HepG2 (cell line): ENCODE results near the gene NRL. TPM values are rescaled to one million over a fixed set of nuclear protein-coding genes. Genes with fewer than 3 reads are reported as not detected.

Experiments used
- AGO2 ChIP-seq: fragments of 200-400 bp; formaldehyde crosslinking; optimal IDR thresholded peaks from 2 replicates; pipeline ENCODE3; 2017; ENCODE audit warnings: mild to moderate bottlenecking, low read depth, low read length, moderate library complexity
- HCFC1 ChIP-seq: fragments of 150-350 bp; IDR thresholded peaks from 2 replicates; pipeline ENCODE4 v1.6.1; 2014; ENCODE audit warnings: low read depth, low read length
- KDM4B ChIP-seq: sonication (generic); formaldehyde crosslinking; IDR thresholded peaks from 2 replicates; pipeline ENCODE4 v1.4.0; 2020; ENCODE audit warnings: missing genetic modification reagents
- MAF1 ChIP-seq: sonication (generic); formaldehyde crosslinking; IDR thresholded peaks from 2 replicates; pipeline ENCODE4 v1.5.0; 2020; ENCODE audit warnings: missing genetic modification reagents, borderline replicate concordance
- NFE2L1 ChIP-seq: sonication (generic); formaldehyde crosslinking; IDR thresholded peaks from 2 replicates; pipeline ENCODE4 v1.4.0; 2020; ENCODE audit warnings: missing genetic modification reagents, mild to moderate bottlenecking, borderline replicate concordance
- NFIC ChIP-seq: IDR thresholded peaks from 2 replicates; pipeline ENCODE4 v1.6.1; 2012; ENCODE audit warnings: mild to moderate bottlenecking, low read length, inconsistent platforms
- NFYC ChIP-seq: IDR thresholded peaks from 2 replicates; pipeline ENCODE4 v1.6.1; 2016; ENCODE audit warnings: missing genetic modification reagents, missing compliant biosample characterization
- RBFOX2 ChIP-seq: fragments of 200-400 bp; formaldehyde crosslinking; IDR thresholded peaks from 2 replicates; pipeline ENCODE4 v1.6.1; 2017; ENCODE audit warnings: low read depth, mild to moderate bottlenecking, low read length
- TEAD3 ChIP-seq: optimal IDR thresholded peaks from 2 replicates; pipeline ENCODE3; 2016; ENCODE audit warnings: borderline replicate concordance
- THAP9 ChIP-seq: sonication (generic); formaldehyde crosslinking; IDR thresholded peaks from 2 replicates; pipeline ENCODE4; 2020; ENCODE audit warnings: missing genetic modification reagents, mild to moderate bottlenecking, borderline replicate concordance
- ZNF446 ChIP-seq: sonication (generic); formaldehyde crosslinking; IDR thresholded peaks from 2 replicates; pipeline ENCODE4 v1.5.0; 2020; ENCODE audit warnings: mild to moderate bottlenecking, missing genetic modification reagents
- ZNF512B ChIP-seq: sonication (generic); formaldehyde crosslinking; IDR thresholded peaks from 2 replicates; pipeline ENCODE4 v1.5.1; 2020; ENCODE audit warnings: missing genetic modification reagents, mild to moderate bottlenecking, borderline replicate concordance
- ZNF790 ChIP-seq: sonication (generic); formaldehyde crosslinking; IDR thresholded peaks from 2 replicates; pipeline ENCODE4 v1.8.0; 2022; ENCODE audit warnings: missing genetic modification reagents, mild to moderate bottlenecking, borderline replicate concordance
- ZSCAN21 ChIP-seq: sonication (generic); formaldehyde crosslinking; IDR thresholded peaks from 2 replicates; pipeline ENCODE4 v1.8.0; 2022; ENCODE audit warnings: mild to moderate bottlenecking, missing genetic modification reagents, moderate library complexity, borderline replicate concordance
- ZSCAN5A ChIP-seq: sonication (generic); formaldehyde crosslinking; IDR thresholded peaks from 2 replicates; pipeline ENCODE4 v1.8.0; 2022; ENCODE audit warnings: mild to moderate bottlenecking, missing genetic modification reagents, borderline replicate concordance
- polyA plus RNA-seq, 8 experiments: library from polyadenylated mRNA; depleted of rRNA in 3 of 8; stranded (reverse) in 7 of 8; unstranded in 1 of 8; fragments of >200 nt; fragmentation: Illumina TruSeq in 4 of 8; extraction: Trizol in 4 of 8; gene quantifications; 2 replicates each; pipeline versions ENCODE4 v1.2.1 to v1.2.3, GENCODE V29; 2011 to 2016; ENCODE audit warnings: low read depth in 4 of 8, missing spikeins in 1 of 8, mixed read lengths in 1 of 8; ENCODE audit not compliant: insufficient read depth in 1 of 8
- total RNA-seq, 5 experiments: library from RNA; depleted of rRNA; stranded (reverse); fragments of >200 nt; fragmentation: Illumina TruSeq; extraction: Trizol; gene quantifications; 2 replicates each; pipeline ENCODE4 v1.2.3, GENCODE V29; 2016; ENCODE audit warnings: low read depth in 1 of 5
- TF ChIP-seq, protein P1 (sequence below): sonication (generic); formaldehyde crosslinking; IDR thresholded peaks from 2 replicates; pipeline ENCODE4 v1.4.0; 2020; ENCODE audit warnings: missing genetic modification reagents
- TF ChIP-seq, protein P2 (sequence below): IDR thresholded peaks from 2 replicates; pipeline ENCODE4 v1.6.1; 2016; ENCODE audit warnings: low read depth, borderline replicate concordance

The NRL gene
- total and polyA plus RNA-seq, 2 of the 13 experiments (the other 11 are each of a cell fraction or from before 2014, with no cell fraction given) = 2.5 to 4.7 TPM

GRCh38 chr14:24150061-24150460, 35.3 kb upstream of the NRL start (continued):
- TF ChIP-seq AGO2 = peak; percentile 65
- peak; percentile 9; the same call in 1 of the 2 replicates for TF ChIP-seq HCFC1
- TF ChIP-seq, protein P1, sequence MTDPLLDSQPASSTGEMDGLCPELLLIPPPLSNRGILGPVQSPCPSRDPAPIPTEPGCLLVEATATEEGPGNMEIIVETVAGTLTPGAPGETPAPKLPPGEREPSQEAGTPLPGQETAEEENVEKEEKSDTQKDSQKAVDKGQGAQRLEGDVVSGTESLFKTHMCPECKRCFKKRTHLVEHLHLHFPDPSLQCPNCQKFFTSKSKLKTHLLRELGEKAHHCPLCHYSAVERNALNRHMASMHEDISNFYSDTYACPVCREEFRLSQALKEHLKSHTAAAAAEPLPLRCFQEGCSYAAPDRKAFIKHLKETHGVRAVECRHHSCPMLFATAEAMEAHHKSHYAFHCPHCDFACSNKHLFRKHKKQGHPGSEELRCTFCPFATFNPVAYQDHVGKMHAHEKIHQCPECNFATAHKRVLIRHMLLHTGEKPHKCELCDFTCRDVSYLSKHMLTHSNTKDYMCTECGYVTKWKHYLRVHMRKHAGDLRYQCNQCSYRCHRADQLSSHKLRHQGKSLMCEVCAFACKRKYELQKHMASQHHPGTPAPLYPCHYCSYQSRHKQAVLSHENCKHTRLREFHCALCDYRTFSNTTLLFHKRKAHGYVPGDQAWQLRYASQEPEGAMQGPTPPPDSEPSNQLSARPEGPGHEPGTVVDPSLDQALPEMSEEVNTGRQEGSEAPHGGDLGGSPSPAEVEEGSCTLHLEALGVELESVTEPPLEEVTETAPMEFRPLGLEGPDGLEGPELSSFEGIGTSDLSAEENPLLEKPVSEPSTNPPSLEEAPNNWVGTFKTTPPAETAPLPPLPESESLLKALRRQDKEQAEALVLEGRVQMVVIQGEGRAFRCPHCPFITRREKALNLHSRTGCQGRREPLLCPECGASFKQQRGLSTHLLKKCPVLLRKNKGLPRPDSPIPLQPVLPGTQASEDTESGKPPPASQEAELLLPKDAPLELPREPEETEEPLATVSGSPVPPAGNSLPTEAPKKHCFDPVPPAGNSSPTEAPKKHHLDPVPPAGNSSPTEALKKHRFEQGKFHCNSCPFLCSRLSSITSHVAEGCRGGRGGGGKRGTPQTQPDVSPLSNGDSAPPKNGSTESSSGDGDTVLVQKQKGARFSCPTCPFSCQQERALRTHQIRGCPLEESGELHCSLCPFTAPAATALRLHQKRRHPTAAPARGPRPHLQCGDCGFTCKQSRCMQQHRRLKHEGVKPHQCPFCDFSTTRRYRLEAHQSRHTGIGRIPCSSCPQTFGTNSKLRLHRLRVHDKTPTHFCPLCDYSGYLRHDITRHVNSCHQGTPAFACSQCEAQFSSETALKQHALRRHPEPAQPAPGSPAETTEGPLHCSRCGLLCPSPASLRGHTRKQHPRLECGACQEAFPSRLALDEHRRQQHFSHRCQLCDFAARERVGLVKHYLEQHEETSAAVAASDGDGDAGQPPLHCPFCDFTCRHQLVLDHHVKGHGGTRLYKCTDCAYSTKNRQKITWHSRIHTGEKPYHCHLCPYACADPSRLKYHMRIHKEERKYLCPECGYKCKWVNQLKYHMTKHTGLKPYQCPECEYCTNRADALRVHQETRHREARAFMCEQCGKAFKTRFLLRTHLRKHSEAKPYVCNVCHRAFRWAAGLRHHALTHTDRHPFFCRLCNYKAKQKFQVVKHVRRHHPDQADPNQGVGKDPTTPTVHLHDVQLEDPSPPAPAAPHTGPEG (CRISPR knock-in tag) = no peak
- TF ChIP-seq ZSCAN21 (CRISPR knock-in tag) = no peak
- no peak for TF ChIP-seq ZNF446 (CRISPR knock-in tag)
- no peak for TF ChIP-seq MAF1 (CRISPR knock-in tag)
- no peak for TF ChIP-seq ZNF512B
- no peak for TF ChIP-seq TEAD3
- 0 out of 2 replicates have a peak, but pooled peaks have one; percentile 17 for TF ChIP-seq RBFOX2
- no peak for TF ChIP-seq ZSCAN5A (CRISPR knock-in tag)
- TF ChIP-seq NFE2L1 = no peak
- no peak for TF ChIP-seq ZNF790 (CRISPR knock-in tag)
- TF ChIP-seq, protein P2, sequence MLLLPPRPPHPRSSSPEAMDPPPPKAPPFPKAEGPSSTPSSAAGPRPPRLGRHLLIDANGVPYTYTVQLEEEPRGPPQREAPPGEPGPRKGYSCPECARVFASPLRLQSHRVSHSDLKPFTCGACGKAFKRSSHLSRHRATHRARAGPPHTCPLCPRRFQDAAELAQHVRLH (CRISPR knock-in tag) = no peak
- 0 out of 2 replicates have a peak, but pooled peaks have one; percentile 10 for TF ChIP-seq THAP9 (CRISPR knock-in tag)
- TF ChIP-seq NFIC = no peak
- no peak for TF ChIP-seq NFYC
- TF ChIP-seq KDM4B (CRISPR knock-in tag) = no peak
